Measurements from ENCODE around the gene FUOM. TPM values are rescaled to one million over a fixed set of nuclear protein-coding genes. Genes with fewer than 3 reads are reported as not detected.

FUOM gene
- total RNA-seq, result 13.4 and 17.3 TPM in 2 replicates

GRCh38 chr10:133357285-133358161 is at the start of gene FUOM:
TSS of gene FUOM (minus strand) at chr10:133358019. CDS start at chr10:133358007, 12 bp downstream.

GRCh38 chr10:133394064-133394663 is 36.3 kb upstream of the FUOM start, which contains the start of gene MTG1:
TSS of gene MTG1 (plus strand) at chr10:133394157. CDS start at chr10:133394221, 64 bp downstream.

DNA sequence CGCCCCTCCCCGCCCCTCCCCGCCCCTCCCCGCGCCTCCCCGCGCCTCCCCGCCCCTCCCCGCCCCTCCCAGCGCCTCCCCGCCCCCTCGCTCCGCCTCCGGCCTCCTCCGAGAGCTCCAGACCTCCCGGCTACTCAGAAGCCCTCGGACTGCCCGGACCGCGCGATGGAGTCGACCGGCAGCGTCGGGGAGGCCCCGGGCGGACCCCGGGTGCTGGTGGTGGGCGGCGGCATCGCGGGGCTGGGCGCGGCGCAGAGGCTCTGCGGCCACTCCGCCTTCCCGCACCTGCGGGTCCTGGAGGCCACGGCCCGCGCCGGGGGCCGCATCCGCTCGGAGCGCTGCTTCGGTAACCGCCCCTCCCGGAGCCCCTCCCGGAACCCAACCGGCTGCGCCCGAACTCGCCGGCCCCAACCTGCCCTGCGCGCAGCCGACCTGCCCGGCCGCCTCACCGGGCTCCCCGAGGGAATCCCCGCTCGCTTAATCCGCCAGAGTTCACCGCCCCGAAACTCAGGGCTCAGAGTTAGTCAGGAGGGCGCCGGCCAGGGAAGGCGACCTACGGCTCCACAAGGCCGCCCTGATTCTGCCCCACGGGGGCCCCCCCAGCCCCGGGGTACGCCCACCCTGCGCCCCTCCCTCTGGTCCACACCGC is 21.5 kb upstream of the FUOM start, which contains the start of gene PAOX:
PAOX (plus strand) TSS at position 111 of the 649 bp plus-strand sequence; CDS start at position 166, 55 bp downstream.

GRCh38 chr10:133373174-133374090 is 15.6 kb upstream of the FUOM start, which contains the start of gene ECHS1:
TSS of gene ECHS1 (minus strand) at chr10:133373354. CDS start at chr10:133373333, 21 bp downstream.

DNA sequence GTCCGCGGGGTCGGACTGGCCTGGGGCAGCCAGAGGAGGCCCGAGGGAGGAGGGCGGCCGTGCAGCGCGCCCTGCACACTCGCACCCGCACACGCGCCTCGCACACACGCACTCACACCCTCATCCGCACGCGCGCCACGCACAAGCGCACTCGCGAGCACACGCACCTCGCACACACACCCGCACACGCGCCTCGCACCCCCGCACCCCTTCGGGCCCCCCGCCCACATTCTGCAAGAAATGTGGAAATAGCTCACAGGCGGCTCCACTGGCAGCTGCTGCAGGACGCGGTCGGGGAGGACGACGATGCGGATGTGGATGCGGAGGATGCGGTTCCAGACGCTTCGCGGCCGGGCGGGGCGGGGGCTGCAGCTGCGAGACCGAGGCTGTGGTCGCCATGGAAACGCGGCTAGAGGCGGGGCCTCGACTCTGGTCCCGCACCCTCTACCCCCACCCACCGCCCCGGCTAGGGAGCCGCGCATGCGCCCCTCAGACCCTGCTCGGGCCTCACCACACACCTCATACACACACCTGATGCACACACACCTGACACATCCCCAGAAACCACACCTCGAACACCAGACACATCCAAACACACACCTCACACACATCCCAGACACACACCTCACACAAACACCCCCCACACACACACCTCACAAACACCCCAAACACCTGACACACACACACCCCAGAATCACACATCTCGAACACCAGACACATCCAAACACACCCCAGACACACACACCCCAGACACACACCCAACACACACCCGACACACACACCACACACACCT is 21.0 kb downstream of the FUOM start, which contains the start of gene CALY:
CALY (minus strand) TSS at position 320 of the 793 bp plus-strand sequence. CDS start 7,907 bp downstream, outside the sequence.

DNA sequence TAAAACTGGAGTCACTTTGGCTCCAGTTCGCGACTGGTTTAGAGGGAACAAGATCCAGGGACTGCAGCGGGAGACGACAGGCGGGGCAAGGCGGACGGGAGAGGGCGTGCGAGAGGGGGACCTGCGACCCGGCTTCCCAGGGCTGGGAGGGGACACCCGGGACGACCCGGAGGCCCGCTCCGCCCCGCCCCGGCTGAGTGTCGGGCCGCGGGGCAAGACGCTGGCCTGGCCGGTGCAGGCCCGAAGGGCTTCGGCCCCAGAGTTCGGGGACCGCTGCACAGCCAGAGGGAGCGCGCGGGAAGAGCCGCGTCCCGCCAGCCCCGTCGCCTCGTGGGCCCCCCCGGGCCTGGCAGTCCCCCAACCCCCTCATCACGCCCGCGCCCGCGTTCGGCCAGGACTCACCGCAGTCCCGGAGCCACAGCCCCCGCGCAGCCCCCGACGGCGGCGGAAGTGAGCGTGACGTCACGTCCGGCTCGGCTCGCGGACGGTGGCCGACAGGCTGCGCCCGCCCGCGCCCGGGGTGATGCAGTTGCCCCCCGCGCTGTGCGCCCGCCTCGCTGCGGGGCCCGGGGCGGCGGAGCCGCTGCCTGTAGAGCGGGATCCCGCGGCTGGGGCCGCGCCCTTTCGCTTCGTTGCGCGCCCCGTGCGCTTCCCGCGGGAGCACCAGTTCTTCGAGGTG is 49.3 kb downstream of the FUOM start, which contains the start of the genes TUBGCP2 and ZNF511:
TUBGCP2 (minus strand) TSS at position 452 of the 679 bp plus-strand sequence. CDS start 5,931 bp downstream, outside the sequence.
ZNF511 (plus strand) TSS at position 494 of the 679 bp plus-strand sequence; CDS start at position 524, 30 bp downstream.

Other genes starting within 250 kb of the FUOM start
- gene KNDC1, start 197.8 kb downstream of the FUOM start, total RNA-seq, result 0.29 and 0.62 TPM in 2 replicates
- not detected in 2 replicates for gene UTF1, start 127.8 kb downstream of the FUOM start, total RNA-seq
- gene VENTX, start 120.2 kb downstream of the FUOM start, total RNA-seq, result not detected in 2 replicates
- gene ADAM8, start 81.2 kb downstream of the FUOM start, total RNA-seq, result 0.34 and 1.2 TPM in 2 replicates
- 30.7 and 40.2 TPM in 2 replicates for gene TUBGCP2, start 49.1 kb downstream of the FUOM start, total RNA-seq
- 14.3 and 25.5 TPM in 2 replicates for gene ZNF511, start 49.1 kb downstream of the FUOM start, total RNA-seq
- gene CALY, start 21.1 kb downstream of the FUOM start, total RNA-seq, result not detected in 2 replicates
- not detected in 2 replicates for gene PRAP1, start 10.6 kb downstream of the FUOM start, total RNA-seq
- 68.0 and 73.4 TPM in 2 replicates for gene ECHS1, start 15.3 kb upstream of the FUOM start, total RNA-seq
- gene PAOX, start 21.2 kb upstream of the FUOM start, total RNA-seq, result 1.7 and 3.7 TPM in 2 replicates
- 14.5 and 21.1 TPM in 2 replicates for gene MTG1, start 36.1 kb upstream of the FUOM start, total RNA-seq
- gene SPRN, start 66.6 kb upstream of the FUOM start, total RNA-seq, result 0.20 and 0.75 TPM in 2 replicates
- 0.73 and 2.2 TPM in 2 replicates for gene SCART1, start 95.9 kb upstream of the FUOM start, total RNA-seq
- gene CYP2E1, start 169.3 kb upstream of the FUOM start, total RNA-seq, result 0.64 and 2.2 TPM in 2 replicates
- 0.05 TPM in 1 of 2 replicates, not detected in the other for gene SYCE1, start 207.6 kb upstream of the FUOM start, total RNA-seq